Natural killer cell (primary cell): Measurements from ENCODE around the gene SMYD5. TPM values are rescaled to one million over a fixed set of nuclear protein-coding genes. Genes with fewer than 3 reads are reported as not detected.

Experiments
- ATAC-seq, 3 donors: fragments of 150-1000 bp in 2 of 3; fragments of 200-7000 bp in 1 of 3; cut with Tn5 transposase; 1 replicate in 1 of 3; 2 replicates in 2 of 3; pipeline ENCODE4 v1.10.0; 2021; ENCODE audit warnings: mild to moderate bottlenecking in 2 of 3, moderate library complexity in 2 of 3
- DNase-seq, 2 donors: peaks; one replicate each; pipeline versions ENCODE4 v3.0.0 to v3.0.0-alpha.2; 2013 to 2021; ENCODE audit warnings: mixed read lengths in 1 of 2
- H3K27ac ChIP-seq: one replicate; pipeline ENCODE4 v1.5.1; 2013; ENCODE audit warnings: mild to moderate bottlenecking, low read length
- H3K27me3 ChIP-seq: one replicate; pipeline ENCODE4 v1.6.1; 2013; ENCODE audit warnings: low read length; ENCODE audit not compliant: control insufficient read depth, insufficient read depth
- H3K36me3 ChIP-seq: one replicate; pipeline ENCODE4 v1.6.1; 2013; ENCODE audit warnings: low read length; ENCODE audit not compliant: control insufficient read depth, insufficient read depth
- H3K4me1 ChIP-seq: one replicate; pipeline ENCODE4 v1.6.1; 2013; ENCODE audit warnings: low read length; ENCODE audit not compliant: control insufficient read depth, insufficient read depth
- H3K4me3 ChIP-seq: one replicate; pipeline ENCODE4 v1.5.1; 2013; ENCODE audit warnings: low read length
- H3K9me3 ChIP-seq: one replicate; pipeline ENCODE4 v1.6.1; 2013; ENCODE audit warnings: low read length; ENCODE audit not compliant: control insufficient read depth, insufficient read depth
- H3K27ac Mint-ChIP-seq, 2 donors: one replicate each; pipeline ENCODE4 v1.8.0; 2022; ENCODE audit warnings: mild to moderate bottlenecking in 2 of 2, mixed read lengths in 2 of 2, moderate library complexity in 1 of 2
- H3K27me3 Mint-ChIP-seq, 2 donors: one replicate each; pipeline ENCODE4 v1.8.0; 2022; ENCODE audit warnings: low read depth in 2 of 2, mixed read lengths in 2 of 2
- H3K36me3 Mint-ChIP-seq: one replicate; pipeline ENCODE4 v1.8.0; 2022; ENCODE audit warnings: mixed read lengths
- H3K4me1 Mint-ChIP-seq, 2 donors: one replicate each; pipeline ENCODE4 v1.8.0; 2022; ENCODE audit warnings: mixed read lengths in 2 of 2
- H3K4me3 Mint-ChIP-seq: one replicate; pipeline ENCODE4 v1.8.0; 2022; ENCODE audit warnings: mild to moderate bottlenecking, moderate library complexity, mixed read lengths
- H3K9me3 Mint-ChIP-seq, 2 donors: one replicate each; pipeline ENCODE4 v1.8.0; 2022; ENCODE audit warnings: mixed read lengths in 2 of 2
- WGBS: methylation state at CpG from one replicate; pipeline ENCODE4 v1.1.7; 2013; ENCODE audit warnings: missing lambda C conversion rate; ENCODE audit not compliant: insufficient coverage; 5-methylcytosine and 5-hydroxymethylcytosine counted together
- intact Hi-C: fragments of 100-400 bp; cut with micrococcal nuclease; formaldehyde crosslinking; loops from one replicate; pipeline ENCODE4 v1.14.2; 2022
- total RNA-seq, 4 donors: library from RNA; stranded (reverse); fragments of 120-200 nt in 1 of 4; gene quantifications; one replicate each; pipeline versions ENCODE4 v1.2.3 to v1.2.4, GENCODE V29; 2013 to 2022
- TF ChIP-seq, protein P1 (sequence below): fragments of 200-600 bp; IDR thresholded peaks from one replicate; pipeline ENCODE4 v1.8.0; 2022; ENCODE audit warnings: antibody characterized with exemption

SMYD5 gene
- total RNA-seq, 3 donors from 2014 or later (not counting 1 experiment from before 2014, with no cell fraction given): 12.2 to 25.3 (median 12.2) TPM

DNA sequence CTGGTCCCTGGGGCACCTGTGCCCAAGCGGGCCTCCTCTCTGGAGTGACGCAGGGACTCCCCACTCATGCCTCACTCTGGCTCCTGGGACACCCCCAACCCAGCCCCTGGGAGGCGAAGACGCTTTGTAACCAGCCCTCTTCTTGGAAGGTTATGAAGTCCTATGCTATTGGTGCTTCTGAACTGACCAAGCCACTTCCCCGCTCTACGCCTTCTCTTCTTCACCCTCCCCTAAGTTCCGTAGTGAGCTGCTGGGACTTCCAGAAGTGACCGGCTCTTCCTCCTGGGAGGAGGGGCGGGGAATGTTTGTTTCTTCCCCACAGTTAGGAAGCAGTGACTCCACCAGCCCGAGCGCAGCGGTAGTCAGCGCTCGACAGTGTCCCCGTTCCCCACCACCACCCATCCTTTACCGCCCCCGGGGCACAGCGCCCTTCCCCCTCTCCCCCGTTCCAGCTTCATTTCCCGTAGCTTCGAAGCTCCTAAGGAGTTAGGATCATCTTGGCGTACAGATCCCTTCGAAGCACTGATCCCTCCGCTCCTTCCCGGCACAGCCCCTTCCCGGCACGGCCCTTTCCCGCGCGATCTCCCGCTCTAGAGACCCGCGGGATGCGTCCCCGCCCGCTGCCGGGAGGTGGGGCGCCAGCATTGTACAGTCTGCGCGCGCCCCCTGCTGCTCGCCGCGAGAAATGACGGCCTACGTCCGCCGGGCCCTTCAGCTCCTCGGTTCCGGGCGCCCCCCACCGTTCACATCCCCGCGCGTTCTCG, 37.0 kb upstream of the SMYD5 start:
- intact Hi-C loops: loop anchor here (1.0 to 5.0 kb wide), 5 partner anchors 62 to 284 kb away; partner anchors contain the start of gene SFXN5
- TF ChIP-seq, protein P1, sequence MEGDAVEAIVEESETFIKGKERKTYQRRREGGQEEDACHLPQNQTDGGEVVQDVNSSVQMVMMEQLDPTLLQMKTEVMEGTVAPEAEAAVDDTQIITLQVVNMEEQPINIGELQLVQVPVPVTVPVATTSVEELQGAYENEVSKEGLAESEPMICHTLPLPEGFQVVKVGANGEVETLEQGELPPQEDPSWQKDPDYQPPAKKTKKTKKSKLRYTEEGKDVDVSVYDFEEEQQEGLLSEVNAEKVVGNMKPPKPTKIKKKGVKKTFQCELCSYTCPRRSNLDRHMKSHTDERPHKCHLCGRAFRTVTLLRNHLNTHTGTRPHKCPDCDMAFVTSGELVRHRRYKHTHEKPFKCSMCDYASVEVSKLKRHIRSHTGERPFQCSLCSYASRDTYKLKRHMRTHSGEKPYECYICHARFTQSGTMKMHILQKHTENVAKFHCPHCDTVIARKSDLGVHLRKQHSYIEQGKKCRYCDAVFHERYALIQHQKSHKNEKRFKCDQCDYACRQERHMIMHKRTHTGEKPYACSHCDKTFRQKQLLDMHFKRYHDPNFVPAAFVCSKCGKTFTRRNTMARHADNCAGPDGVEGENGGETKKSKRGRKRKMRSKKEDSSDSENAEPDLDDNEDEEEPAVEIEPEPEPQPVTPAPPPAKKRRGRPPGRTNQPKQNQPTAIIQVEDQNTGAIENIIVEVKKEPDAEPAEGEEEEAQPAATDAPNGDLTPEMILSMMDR: peak; percentile 97
- no peak overlapping the region for H3K27ac ChIP-seq
- peaks cover 30% of the 10 kb centered on the region for H3K4me1 ChIP-seq
- WGBS: 1% methylated on average over 56 of the region's 56 CpGs
- H3K9me3 Mint-ChIP-seq: no peaks in the 10 kb centered on the region
- H3K27me3 ChIP-seq: peaks cover 10% of the 10 kb centered on the region
- H3K4me1 Mint-ChIP-seq: peaks cover 7 to 26% of the 10 kb centered on the region in 2 donors
- ATAC-seq (peak; percentile 91 to 97 (median 92)), DNase-seq (peak; percentile 90 to 93)
- no peaks in the 10 kb centered on the region for H3K9me3 ChIP-seq
- peak overlapping the region; percentile 94 for H3K4me3 Mint-ChIP-seq
- no peaks in the 10 kb centered on the region for H3K36me3 Mint-ChIP-seq
- peak overlapping the region; percentile 31 to 84 for H3K27ac Mint-ChIP-seq
- peaks cover 14 to 24% of the 10 kb centered on the region in 2 donors for H3K27me3 Mint-ChIP-seq
- H3K4me3 ChIP-seq: peak overlapping the region; percentile 50
- no peaks in the 10 kb centered on the region for H3K36me3 ChIP-seq

DNA sequence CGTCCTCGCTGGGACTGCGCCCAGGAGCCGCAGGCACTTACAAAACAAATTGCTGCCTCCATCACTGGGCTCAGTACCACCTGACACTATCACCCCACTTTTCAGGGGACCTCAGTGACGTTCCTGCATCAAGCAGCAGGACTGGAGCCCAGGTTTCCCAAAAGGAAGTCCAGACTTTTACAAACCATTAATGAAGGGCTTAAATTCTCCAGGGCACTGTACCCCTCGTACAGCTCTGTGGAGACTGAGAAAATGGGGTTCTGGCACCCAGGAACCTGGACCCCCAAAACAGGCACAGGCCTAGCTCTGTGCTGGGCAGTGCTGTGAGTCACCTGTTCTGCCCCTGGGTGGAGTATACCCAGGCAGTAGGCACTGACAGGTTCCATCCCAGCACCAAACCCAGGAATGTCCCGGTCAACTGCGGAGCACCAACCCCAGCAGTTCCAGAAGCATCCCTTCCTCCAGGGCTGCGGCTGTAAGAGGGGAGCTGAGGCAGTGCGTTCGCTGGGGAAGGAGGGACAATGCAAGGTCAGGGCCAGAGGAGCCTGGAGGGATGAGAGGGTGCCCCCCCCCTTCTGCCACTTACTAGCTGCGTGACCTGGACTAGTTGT, 36.3 kb upstream of the SMYD5 start:
- H3K4me3 Mint-ChIP-seq: peak overlapping the region; percentile 94
- DNase-seq (no peak), ATAC-seq (peak in 1 of 3 donors; percentile 0)
- peak overlapping the region in 1 of 2 donors; percentile 84 for H3K27ac Mint-ChIP-seq
- peaks cover 7 to 26% of the 10 kb centered on the region in 2 donors for H3K4me1 Mint-ChIP-seq
- no peaks in the 10 kb centered on the region for H3K9me3 ChIP-seq
- peaks cover 13 to 30% of the 10 kb centered on the region in 2 donors for H3K27me3 Mint-ChIP-seq
- H3K9me3 Mint-ChIP-seq: no peaks in the 10 kb centered on the region
- peaks cover 30% of the 10 kb centered on the region for H3K4me1 ChIP-seq
- H3K36me3 ChIP-seq: no peaks in the 10 kb centered on the region
- peaks cover 10% of the 10 kb centered on the region for H3K27me3 ChIP-seq
- 19% methylated on average over 12 of the region's 12 CpGs for WGBS
- intact Hi-C loops: loop anchor here (1.0 to 5.0 kb wide), 5 partner anchors 63 to 284 kb away; partner anchors contain the start of gene SFXN5
- no peaks in the 10 kb centered on the region for H3K36me3 Mint-ChIP-seq
- TF ChIP-seq, protein P1: peak; percentile 58
- H3K4me3 ChIP-seq: no peak overlapping the region
- no peak overlapping the region for H3K27ac ChIP-seq

DNA sequence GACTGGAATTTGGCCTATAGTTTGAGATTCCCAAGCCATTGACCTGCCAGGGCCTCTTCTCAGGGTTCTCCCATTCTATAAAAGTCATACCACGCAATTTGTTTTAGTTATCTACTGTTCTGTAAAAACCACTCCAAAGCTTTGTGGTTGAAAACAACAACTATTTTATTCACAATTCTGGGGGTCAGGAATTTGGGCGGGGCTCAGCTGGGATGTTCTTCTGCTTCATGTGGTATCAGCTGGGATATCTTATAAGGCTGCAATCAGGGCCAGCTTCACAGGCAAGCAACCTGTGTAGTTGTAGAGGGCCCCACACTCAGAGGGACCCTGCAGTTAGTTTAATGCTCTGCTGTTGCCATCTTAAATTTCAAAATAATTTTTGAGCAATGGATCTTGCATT, 28.1 kb upstream of the SMYD5 start:
- peaks cover 14 to 20% of the 10 kb centered on the region in 2 donors for H3K27me3 Mint-ChIP-seq
- Histone ChIP-seq H3K27ac (no peak overlapping the region), H3K9me3 (no peaks in the 10 kb centered on the region), H3K4me3 (no peak overlapping the region), H3K4me1 (no peaks in the 10 kb centered on the region), H3K27me3 (no peaks in the 10 kb centered on the region), H3K36me3 (no peaks in the 10 kb centered on the region)
- H3K4me1 Mint-ChIP-seq: no peaks in the 10 kb centered on the region
- 84% methylated on average over 2 of the region's 2 CpGs for WGBS
- H3K36me3 Mint-ChIP-seq: no peaks in the 10 kb centered on the region
- no peak overlapping the region for H3K4me3 Mint-ChIP-seq
- ATAC-seq (no peak), DNase-seq (no peak)
- TF ChIP-seq, protein P1: no peak
- intact Hi-C loops: no loop called here
- no peaks in the 10 kb centered on the region for H3K9me3 Mint-ChIP-seq
- H3K27ac Mint-ChIP-seq: no peak overlapping the region
